Neural cell (in vitro differentiated cells): ENCODE data around the gene HAGHL. TPM values are rescaled to one million over a fixed set of nuclear protein-coding genes. Genes with fewer than 3 reads are reported as not detected.

Experiments
- H2AFZ ChIP-seq: fragments of 200-600, 300-800 bp; sonication (generic), shearing (Covaris generic); 2 replicates; pipeline ENCODE4 v1.6.0; 2014; ENCODE audit warnings: low read depth, mild to moderate bottlenecking, antibody characterized with exemption, low read length, moderate library complexity
- H3F3A ChIP-seq: fragments of 200-600 bp; shearing (Covaris generic); 2 replicates; pipeline ENCODE4 v1.6.1; 2016; ENCODE audit warnings: mild to moderate bottlenecking, moderate library complexity, mixed read lengths, antibody characterized with exemption, low read length; ENCODE audit not compliant: insufficient read depth, poor library complexity, severe bottlenecking
- H3K27ac ChIP-seq: fragments of 200-600, 300-800 bp; sonication (generic), shearing (Covaris generic); 2 replicates; pipeline ENCODE4 v1.5.1; 2014; ENCODE audit warnings: mild to moderate bottlenecking, low read length, moderate library complexity
- H3K27me3 ChIP-seq: fragments of 300-800, 200-600 bp; sonication (generic), shearing (Covaris generic); 2 replicates; pipeline ENCODE4 v1.6.0; 2014; ENCODE audit warnings: mild to moderate bottlenecking, low read depth, low read length, moderate library complexity; ENCODE audit not compliant: insufficient read depth
- H3K36me3 ChIP-seq: fragments of 300-800, 200-600 bp; sonication (generic), shearing (Covaris generic); 2 replicates; pipeline ENCODE4 v1.5.1; 2014; ENCODE audit warnings: mild to moderate bottlenecking, antibody characterized with exemption, low read length, moderate library complexity; ENCODE audit not compliant: insufficient read depth
- H3K4me2 ChIP-seq: fragments of 300-800, 200-600 bp; sonication (generic), shearing (Covaris generic); 2 replicates; pipeline ENCODE4 v1.6.0; 2014; ENCODE audit warnings: mild to moderate bottlenecking, low read length
- H3K4me3 ChIP-seq: fragments of 300-800, 200-600 bp; sonication (generic), shearing (Covaris generic); 2 replicates; pipeline ENCODE4 v1.5.1; 2014; ENCODE audit warnings: mild to moderate bottlenecking, low read length, moderate library complexity
- H3K79me2 ChIP-seq: fragments of 200-600 bp; shearing (Covaris generic); replicated peaks from 2 replicates; pipeline ENCODE4 v1.6.0; 2014; ENCODE audit warnings: mild to moderate bottlenecking, low read length, moderate library complexity; ENCODE audit not compliant: insufficient read depth
- H3K9ac ChIP-seq: fragments of 300-800, 200-600 bp; sonication (generic), shearing (Covaris generic); 2 replicates; pipeline ENCODE4 v1.6.1; 2016; ENCODE audit warnings: mild to moderate bottlenecking, low read length, mixed read lengths
- H3K9me2 ChIP-seq: fragments of 200-600 bp; shearing (Covaris generic); 2 replicates; pipeline ENCODE4 v1.6.1; 2016; ENCODE audit warnings: mild to moderate bottlenecking, low read length, mixed read lengths; ENCODE audit not compliant: insufficient read depth
- H3K9me3 ChIP-seq: fragments of 200-600, 300-800 bp; sonication (generic), shearing (Covaris generic); 2 replicates; pipeline ENCODE4 v1.6.1; 2016; ENCODE audit warnings: mild to moderate bottlenecking, mixed run types, low read length, moderate library complexity, mixed read lengths
- H4K20me1 ChIP-seq: fragments of 200-600 bp; shearing (Covaris generic); 2 replicates; pipeline ENCODE4 v1.6.1; 2016; ENCODE audit warnings: mild to moderate bottlenecking, mixed run types; ENCODE audit not compliant: insufficient read depth
- CTCF ChIP-seq: fragments of 450-650 bp; IDR thresholded peaks from 2 replicates; pipeline ENCODE4 v1.5.1; 2014; ENCODE audit warnings: antibody characterized with exemption, mild to moderate bottlenecking, moderate library complexity; ENCODE audit not compliant: poor library complexity, severe bottlenecking
- EP300 ChIP-seq: fragments of 450-650 bp; conservative IDR thresholded peaks from 2 replicates; pipeline ENCODE4 v1.6.1; 2014; ENCODE audit warnings: antibody characterized with exemption, mild to moderate bottlenecking, moderate library complexity; ENCODE audit not compliant: poor library complexity, severe bottlenecking
- EZH2 ChIP-seq: fragments of 200-600, 300-800 bp; shearing (Covaris generic), sonication (generic); IDR thresholded peaks from 2 replicates; pipeline ENCODE4 v1.6.1; 2014; ENCODE audit warnings: antibody characterized with exemption, low read length, borderline replicate concordance, mild to moderate bottlenecking; ENCODE audit not compliant: insufficient read depth, poor library complexity, severe bottlenecking
- MXI1 ChIP-seq: fragments of 450-650 bp; conservative IDR thresholded peaks from 2 replicates; pipeline ENCODE4 v1.6.1; 2014; ENCODE audit warnings: antibody characterized with exemption, mild to moderate bottlenecking; ENCODE audit not compliant: poor library complexity, severe bottlenecking
- POLR2AphosphoS5 ChIP-seq: IDR thresholded peaks from 2 replicates; pipeline ENCODE4 v1.6.1; 2012
- RAD21 ChIP-seq: fragments of 450-650 bp; conservative IDR thresholded peaks from 2 replicates; pipeline ENCODE4 v1.6.1; 2014; ENCODE audit warnings: antibody characterized with exemption, mild to moderate bottlenecking, moderate library complexity
- SMC3 ChIP-seq: fragments of 450-650 bp; conservative IDR thresholded peaks from 2 replicates; pipeline ENCODE4 v1.6.1; 2014; ENCODE audit warnings: antibody characterized with exemption, mild to moderate bottlenecking, moderate library complexity; ENCODE audit not compliant: poor library complexity
- TAF1 ChIP-seq: IDR thresholded peaks from 2 replicates; pipeline ENCODE4 v1.6.1; 2012; ENCODE audit warnings: low read depth
- polyA plus RNA-seq: library from polyadenylated mRNA; depleted of rRNA; stranded (reverse); fragments of >200 nt; gene quantifications from 2 replicates; pipeline ENCODE4 v1.2.3, GENCODE V29; 2014
- TF ChIP-seq, protein P1 (sequence below): IDR thresholded peaks from 2 replicates; pipeline ENCODE4 v1.6.1; 2012; ENCODE audit warnings: borderline replicate concordance

The HAGHL gene
- polyA plus RNA-seq, 1 donor from 2014 or later, result 28.3 TPM

DNA sequence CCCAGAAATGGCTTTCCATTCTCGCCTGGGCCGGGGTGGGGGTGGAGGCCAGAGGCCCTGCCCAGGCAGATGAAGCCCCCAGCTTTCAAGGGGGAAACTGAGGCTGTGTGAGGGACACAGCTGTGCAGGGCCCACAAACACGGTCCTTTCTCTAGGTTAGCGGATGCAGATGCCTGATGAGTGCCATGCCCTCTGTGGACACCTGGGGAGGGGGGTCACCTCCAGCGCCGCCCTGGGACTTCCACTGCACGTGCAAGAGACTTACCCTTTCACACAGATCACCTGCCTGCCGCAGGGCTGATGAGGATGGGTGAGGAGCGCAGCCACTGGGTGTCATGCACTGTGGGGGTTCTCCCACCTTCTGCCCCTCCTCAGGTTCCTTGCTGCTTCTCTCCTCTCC, 8.5 kb upstream of the HAGHL start:
- Histone ChIP-seq H4K20me1 (no peaks in the 10 kb centered on the region), H3F3A (no peaks in the 10 kb centered on the region), H2AFZ (no peak overlapping the region), H3K36me3 (no peaks in the 10 kb centered on the region), H3K79me2 (peaks cover 10% of the 10 kb centered on the region), H3K4me2 (no peak overlapping the region), H3K9me2 (no peaks in the 10 kb centered on the region), H3K9me3 (no peaks in the 10 kb centered on the region), H3K27me3 (no peaks in the 10 kb centered on the region), H3K4me3 (no peak overlapping the region), H3K27ac (peak overlapping the region; percentile 89), H3K9ac (peak overlapping the region; percentile 90)
- no peak for TF ChIP-seq EZH2
- no peak for TF ChIP-seq CTCF
- TF ChIP-seq RAD21, result no peak
- no peak for TF ChIP-seq TAF1
- TF ChIP-seq SMC3, result no peak
- TF ChIP-seq EP300, result no peak
- no peak for TF ChIP-seq MXI1
- no peak for TF ChIP-seq POLR2AphosphoS5
- TF ChIP-seq, protein P1, sequence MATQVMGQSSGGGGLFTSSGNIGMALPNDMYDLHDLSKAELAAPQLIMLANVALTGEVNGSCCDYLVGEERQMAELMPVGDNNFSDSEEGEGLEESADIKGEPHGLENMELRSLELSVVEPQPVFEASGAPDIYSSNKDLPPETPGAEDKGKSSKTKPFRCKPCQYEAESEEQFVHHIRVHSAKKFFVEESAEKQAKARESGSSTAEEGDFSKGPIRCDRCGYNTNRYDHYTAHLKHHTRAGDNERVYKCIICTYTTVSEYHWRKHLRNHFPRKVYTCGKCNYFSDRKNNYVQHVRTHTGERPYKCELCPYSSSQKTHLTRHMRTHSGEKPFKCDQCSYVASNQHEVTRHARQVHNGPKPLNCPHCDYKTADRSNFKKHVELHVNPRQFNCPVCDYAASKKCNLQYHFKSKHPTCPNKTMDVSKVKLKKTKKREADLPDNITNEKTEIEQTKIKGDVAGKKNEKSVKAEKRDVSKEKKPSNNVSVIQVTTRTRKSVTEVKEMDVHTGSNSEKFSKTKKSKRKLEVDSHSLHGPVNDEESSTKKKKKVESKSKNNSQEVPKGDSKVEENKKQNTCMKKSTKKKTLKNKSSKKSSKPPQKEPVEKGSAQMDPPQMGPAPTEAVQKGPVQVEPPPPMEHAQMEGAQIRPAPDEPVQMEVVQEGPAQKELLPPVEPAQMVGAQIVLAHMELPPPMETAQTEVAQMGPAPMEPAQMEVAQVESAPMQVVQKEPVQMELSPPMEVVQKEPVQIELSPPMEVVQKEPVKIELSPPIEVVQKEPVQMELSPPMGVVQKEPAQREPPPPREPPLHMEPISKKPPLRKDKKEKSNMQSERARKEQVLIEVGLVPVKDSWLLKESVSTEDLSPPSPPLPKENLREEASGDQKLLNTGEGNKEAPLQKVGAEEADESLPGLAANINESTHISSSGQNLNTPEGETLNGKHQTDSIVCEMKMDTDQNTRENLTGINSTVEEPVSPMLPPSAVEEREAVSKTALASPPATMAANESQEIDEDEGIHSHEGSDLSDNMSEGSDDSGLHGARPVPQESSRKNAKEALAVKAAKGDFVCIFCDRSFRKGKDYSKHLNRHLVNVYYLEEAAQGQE, result no peak

DNA sequence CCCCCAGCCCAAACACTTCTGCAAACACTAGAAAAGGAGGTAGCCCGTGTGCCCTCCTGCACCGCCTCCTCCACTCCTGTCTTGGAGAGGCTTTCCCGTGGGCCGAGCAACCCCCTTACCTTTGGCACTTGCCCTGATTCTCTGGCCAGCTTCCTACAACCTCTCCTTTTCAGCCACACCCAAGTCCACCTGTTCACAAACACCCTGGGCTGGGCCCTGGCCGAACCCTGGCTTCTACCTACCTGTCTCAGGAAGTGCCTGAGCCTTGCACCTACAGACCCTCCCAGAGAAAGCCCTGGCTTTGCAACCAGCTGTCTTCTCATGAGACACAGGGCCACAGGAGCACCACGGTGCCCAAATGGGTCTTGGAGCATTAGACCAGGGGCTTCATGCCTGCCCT, 8.0 kb upstream of the HAGHL start:
- Histone ChIP-seq H2AFZ (no peak overlapping the region), H3K4me3 (peak overlapping the region; percentile 95), H3K27ac (peak overlapping the region; percentile 89), H3K9me2 (no peaks in the 10 kb centered on the region), H3K4me2 (no peak overlapping the region), H3K9me3 (no peaks in the 10 kb centered on the region), H3K27me3 (no peaks in the 10 kb centered on the region), H3F3A (no peaks in the 10 kb centered on the region), H4K20me1 (no peaks in the 10 kb centered on the region), H3K79me2 (peaks cover 10% of the 10 kb centered on the region), H3K9ac (peak overlapping the region; percentile 90), H3K36me3 (no peaks in the 10 kb centered on the region)
- no peak for TF ChIP-seq EP300
- no peak for TF ChIP-seq RAD21
- TF ChIP-seq, protein P1, result no peak
- TF ChIP-seq EZH2, result no peak
- TF ChIP-seq CTCF, result no peak
- TF ChIP-seq MXI1, result no peak
- no peak for TF ChIP-seq POLR2AphosphoS5
- TF ChIP-seq TAF1, result no peak
- TF ChIP-seq SMC3, result no peak
